H9 (cell line): ENCODE results near the gene KIF22. TPM values are rescaled to one million over a fixed set of nuclear protein-coding genes. Genes with fewer than 3 reads are reported as not detected.

Experiments
- DNase-seq: peaks from one replicate; pipeline ENCODE4 v3.0.0-alpha.2; 2017
- H2AFZ ChIP-seq: one replicate; pipeline ENCODE4 v1.6.1; 2013; ENCODE audit warnings: mild to moderate bottlenecking, low read length, control low read depth, moderate library complexity
- H2AK5ac ChIP-seq: 2 replicates; pipeline ENCODE4 v1.6.1; 2013; ENCODE audit warnings: low read length, control low read depth, mixed read lengths; ENCODE audit not compliant: insufficient read length
- H2BK120ac ChIP-seq: one replicate; pipeline ENCODE4 v1.6.1; 2013; ENCODE audit warnings: low read depth, mild to moderate bottlenecking, low read length, control low read depth, inconsistent platforms; ENCODE audit not compliant: poor library complexity, severe bottlenecking
- H2BK12ac ChIP-seq: 2 replicates; pipeline ENCODE4 v1.6.1; 2013; ENCODE audit warnings: low read length, control low read depth, mixed read lengths, low read depth; ENCODE audit not compliant: insufficient read length
- H2BK15ac ChIP-seq: 2 replicates; pipeline ENCODE4 v1.6.1; 2013; ENCODE audit warnings: low read depth, low read length, control low read depth
- H2BK20ac ChIP-seq: one replicate; pipeline ENCODE4 v1.6.1; 2013; ENCODE audit warnings: low read depth, mild to moderate bottlenecking, low read length, control low read depth, inconsistent platforms; ENCODE audit not compliant: poor library complexity, severe bottlenecking
- H2BK5ac ChIP-seq: 2 replicates; pipeline ENCODE4 v1.6.1; 2013; ENCODE audit warnings: low read length, control low read depth, mixed read lengths; ENCODE audit not compliant: insufficient read length
- H3K14ac ChIP-seq: 2 replicates; pipeline ENCODE4 v1.6.1; 2013; ENCODE audit warnings: low read length, control low read depth; ENCODE audit not compliant: insufficient read depth
- H3K18ac ChIP-seq: 2 replicates; pipeline ENCODE4 v1.6.1; 2013; ENCODE audit warnings: low read depth, mild to moderate bottlenecking, mixed read lengths, low read length, control low read depth; ENCODE audit not compliant: insufficient read length
- H3K23ac ChIP-seq: 2 replicates; pipeline ENCODE4 v1.6.1; 2013; ENCODE audit warnings: low read length, control low read depth, mixed read lengths, low read depth; ENCODE audit not compliant: insufficient read length
- H3K23me2 ChIP-seq: 2 replicates; pipeline ENCODE4 v1.6.1; 2013; ENCODE audit warnings: low read depth, mild to moderate bottlenecking, mixed read lengths, low read length, control low read depth; ENCODE audit not compliant: insufficient read length, poor library complexity, severe bottlenecking
- H3K27ac ChIP-seq: 2 replicates; pipeline ENCODE4 v1.5.1; 2013; ENCODE audit warnings: low read length, control low read depth, mixed read lengths, low read depth; ENCODE audit not compliant: insufficient read length
- H3K27me3 ChIP-seq: 2 replicates; pipeline ENCODE4 v1.6.1; 2013; ENCODE audit warnings: low read length, control low read depth, inconsistent platforms; ENCODE audit not compliant: insufficient read depth
- H3K4ac ChIP-seq: 2 replicates; pipeline ENCODE4 v1.6.1; 2013; ENCODE audit warnings: low read depth, mild to moderate bottlenecking, control low read depth, inconsistent platforms, low read length, moderate library complexity
- H3K4me1 ChIP-seq: 2 replicates; pipeline ENCODE4 v1.6.1; 2013; ENCODE audit warnings: low read length, control low read depth, inconsistent platforms; ENCODE audit not compliant: insufficient read depth
- H3K4me2 ChIP-seq: 2 replicates; pipeline ENCODE4 v1.6.1; 2013; ENCODE audit warnings: low read length, control low read depth, mixed read lengths; ENCODE audit not compliant: insufficient read length, insufficient read depth
- H3K56ac ChIP-seq: 2 replicates; pipeline ENCODE4 v1.6.1; 2013; ENCODE audit warnings: low read depth, mild to moderate bottlenecking, mixed read lengths, low read length, control low read depth; ENCODE audit not compliant: insufficient read length
- H3K79me1 ChIP-seq: 2 replicates; pipeline ENCODE4 v1.6.1; 2013; ENCODE audit warnings: low read depth, mild to moderate bottlenecking, moderate library complexity, low read length, control low read depth, inconsistent platforms; ENCODE audit not compliant: insufficient read depth, poor library complexity, severe bottlenecking
- H3K79me2 ChIP-seq: 2 replicates; pipeline ENCODE4 v1.6.1; 2013; ENCODE audit warnings: low read length, control low read depth, inconsistent platforms; ENCODE audit not compliant: insufficient read depth
- H3K9ac ChIP-seq: 2 replicates; pipeline ENCODE4 v1.6.1; 2013; ENCODE audit warnings: low read length, control low read depth, mixed read lengths; ENCODE audit not compliant: insufficient read length; ENCODE audit errors: extremely low read depth
- H3K9me3 ChIP-seq: one replicate; pipeline ENCODE4 v1.6.1; 2013; ENCODE audit warnings: low read depth, low read length, inconsistent platforms; ENCODE audit not compliant: control insufficient read depth
- H3T11ph ChIP-seq: one replicate; pipeline ENCODE4 v1.6.1; 2013; ENCODE audit warnings: mild to moderate bottlenecking, low read length, control low read depth, inconsistent platforms
- H4K20me1 ChIP-seq: one replicate; pipeline ENCODE4 v1.6.1; 2013; ENCODE audit not compliant: control insufficient read depth, insufficient read length, insufficient read depth
- H4K5ac ChIP-seq: 2 replicates; pipeline ENCODE4 v1.6.1; 2013; ENCODE audit warnings: low read depth, mild to moderate bottlenecking, mixed read lengths, low read length, control low read depth; ENCODE audit not compliant: insufficient read length
- H4K8ac ChIP-seq: replicated peaks from 2 replicates; pipeline ENCODE4 v1.6.1; 2013; ENCODE audit warnings: low read length, control low read depth, mixed read lengths, low read depth; ENCODE audit not compliant: insufficient read length
- H4K91ac ChIP-seq: 2 replicates; pipeline ENCODE4 v1.6.1; 2013; ENCODE audit warnings: low read depth, mild to moderate bottlenecking, moderate library complexity, mixed read lengths, low read length, control low read depth; ENCODE audit not compliant: insufficient read length
- H3K27ac Mint-ChIP-seq, 3 experiments: 2 replicates in 2 of 3; 3 replicates in 1 of 3; pipeline ENCODE4 v1.8.0; 2020 to 2021; ENCODE audit warnings: mixed read lengths in 3 of 3, mild to moderate bottlenecking in 1 of 3, moderate library complexity in 1 of 3
- H3K27me3 Mint-ChIP-seq: 2 replicates; pipeline ENCODE4 v1.8.0; 2021; ENCODE audit warnings: low read depth, mild to moderate bottlenecking, moderate library complexity, mixed read lengths
- H3K36me3 Mint-ChIP-seq, 3 experiments: 2 replicates in 2 of 3; 3 replicates in 1 of 3; pipeline ENCODE4 v1.8.0; 2020 to 2021; ENCODE audit warnings: low read depth in 3 of 3, mixed read lengths in 3 of 3; ENCODE audit not compliant: insufficient read depth in 1 of 3
- H3K4me1 Mint-ChIP-seq, 2 experiments: 2 replicates each; pipeline ENCODE4 v1.8.0; 2020; ENCODE audit warnings: mixed read lengths in 2 of 2
- H3K4me3 Mint-ChIP-seq, 2 experiments: 2 replicates in 1 of 2; 3 replicates in 1 of 2; pipeline ENCODE4 v1.8.0; 2020 to 2021; ENCODE audit warnings: mild to moderate bottlenecking in 2 of 2, mixed read lengths in 2 of 2, moderate library complexity in 1 of 2
- H3K9me3 Mint-ChIP-seq, 2 experiments: 2 replicates in 1 of 2; 3 replicates in 1 of 2; pipeline ENCODE4 v1.8.0; 2020; ENCODE audit warnings: mild to moderate bottlenecking in 2 of 2, mixed read lengths in 2 of 2, moderate library complexity in 1 of 2
- WGBS: extraction: QIAGEN DNeasy Blood & Tissue Kit; methylation state at CpG from one replicate; pipeline ENCODE4 v1.1.7; 2013; ENCODE audit warnings: missing lambda C conversion rate, low lambda C conversion rate, mixed read lengths; ENCODE audit not compliant: insufficient read length; ENCODE audit errors: extremely low coverage; 5-methylcytosine and 5-hydroxymethylcytosine counted together
- total RNA-seq: library from RNA; stranded (reverse); gene quantifications from 2 replicates; pipeline ENCODE4 v1.2.1, GENCODE V29; 2021
- TF ChIP-seq, protein P1 (sequence below): fragments of 200-600 bp; sonication (generic); conservative IDR thresholded peaks from 3 replicates; pipeline ENCODE4 v1.8.0; 2021; ENCODE audit warnings: antibody characterized with exemption, mild to moderate bottlenecking

The KIF22 gene
- total RNA-seq, 1 experiment from 2014 or later = 151 TPM

DNA sequence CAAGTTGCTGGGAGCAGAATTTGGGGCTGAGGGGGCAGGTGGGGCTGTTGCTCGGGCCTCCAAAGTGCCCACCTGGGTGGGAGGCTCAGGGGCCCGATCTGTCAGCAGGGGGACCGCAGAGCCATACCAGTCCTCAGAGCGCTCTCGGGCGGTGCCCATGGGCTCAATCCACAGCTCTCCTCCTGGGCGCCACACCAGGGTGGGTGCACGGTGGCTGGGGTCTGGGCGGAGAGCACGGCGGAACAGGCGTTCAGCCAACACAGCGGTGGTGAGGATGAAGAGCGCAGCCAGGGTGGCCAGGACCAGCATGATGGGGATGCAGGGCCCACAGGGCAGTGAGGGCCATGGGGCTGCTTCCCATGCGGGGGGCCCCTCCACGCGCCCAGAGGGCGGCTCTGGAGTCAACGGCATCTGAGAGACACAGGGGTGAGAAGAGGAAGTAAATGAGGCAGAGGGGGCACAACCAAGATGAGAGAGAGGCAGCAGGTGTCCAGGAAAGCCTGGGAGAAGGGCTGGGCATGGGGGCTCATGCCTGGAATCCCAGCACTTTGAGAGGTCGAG lies 45.9 kb upstream of the KIF22 start:
- no peak for DNase-seq
- Histone ChIP-seq H3K4me2 (no peak overlapping the region), H3K9ac (no peak overlapping the region), H4K91ac (no peak overlapping the region), H3K18ac (no peak overlapping the region), H3K4me1 (no peaks in the 10 kb centered on the region), H4K5ac (no peak overlapping the region), H3K27ac (no peak overlapping the region), H4K8ac (no peak overlapping the region), H2AFZ (no peak overlapping the region), H2BK20ac (no peak overlapping the region), H2BK15ac (no peak overlapping the region), H3K79me2 (no peaks in the 10 kb centered on the region), H3K56ac (no peak overlapping the region), H3T11ph (no peak overlapping the region), H3K4ac (no peak overlapping the region), H3K79me1 (no peaks in the 10 kb centered on the region), H3K23me2 (no peaks in the 10 kb centered on the region), H2AK5ac (no peak overlapping the region), H2BK12ac (no peak overlapping the region), H3K23ac (no peak overlapping the region), H4K20me1 (no peaks in the 10 kb centered on the region), H2BK120ac (no peak overlapping the region), H2BK5ac (no peak overlapping the region), H3K14ac (no peak overlapping the region), H3K27me3 (no peaks in the 10 kb centered on the region), H3K9me3 (no peaks in the 10 kb centered on the region)
- Mint-ChIP-seq H3K36me3 (peaks cover 27 to 39% (median 37%) of the 10 kb centered on the region in 3 experiments), H3K27ac (peak overlapping the region in 2 of 3 experiments; percentile 57 to 75; a peak in 2 of 7 replicates), H3K4me1 (peaks cover 0 to 16% of the 10 kb centered on the region in 2 experiments; a peak in 3 of 4 replicates), H3K27me3 (peaks cover 3% of the 10 kb centered on the region), H3K4me3 (no peak overlapping the region), H3K9me3 (peaks cover 9 to 19% of the 10 kb centered on the region in 2 experiments; a peak in 4 of 5 replicates)
- WGBS = no CpG with 5 or more reads among the region's 20 CpGs
- TF ChIP-seq, protein P1, sequence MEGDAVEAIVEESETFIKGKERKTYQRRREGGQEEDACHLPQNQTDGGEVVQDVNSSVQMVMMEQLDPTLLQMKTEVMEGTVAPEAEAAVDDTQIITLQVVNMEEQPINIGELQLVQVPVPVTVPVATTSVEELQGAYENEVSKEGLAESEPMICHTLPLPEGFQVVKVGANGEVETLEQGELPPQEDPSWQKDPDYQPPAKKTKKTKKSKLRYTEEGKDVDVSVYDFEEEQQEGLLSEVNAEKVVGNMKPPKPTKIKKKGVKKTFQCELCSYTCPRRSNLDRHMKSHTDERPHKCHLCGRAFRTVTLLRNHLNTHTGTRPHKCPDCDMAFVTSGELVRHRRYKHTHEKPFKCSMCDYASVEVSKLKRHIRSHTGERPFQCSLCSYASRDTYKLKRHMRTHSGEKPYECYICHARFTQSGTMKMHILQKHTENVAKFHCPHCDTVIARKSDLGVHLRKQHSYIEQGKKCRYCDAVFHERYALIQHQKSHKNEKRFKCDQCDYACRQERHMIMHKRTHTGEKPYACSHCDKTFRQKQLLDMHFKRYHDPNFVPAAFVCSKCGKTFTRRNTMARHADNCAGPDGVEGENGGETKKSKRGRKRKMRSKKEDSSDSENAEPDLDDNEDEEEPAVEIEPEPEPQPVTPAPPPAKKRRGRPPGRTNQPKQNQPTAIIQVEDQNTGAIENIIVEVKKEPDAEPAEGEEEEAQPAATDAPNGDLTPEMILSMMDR = no peak
